CD4-positive, alpha-beta memory T cell (primary cell): ENCODE results near the gene SLC6A18. TPM values are rescaled to one million over a fixed set of nuclear protein-coding genes. Genes with fewer than 3 reads are reported as not detected.

Source experiments
- CTCF ChIA-PET: fragments of 350-600 bp; sonication (Branson Sonifier 250); formaldehyde crosslinking; loops from one replicate; lab custom pipeline; 2021; ENCODE audit warnings: inconsistent platforms; ENCODE audit not compliant: partially characterized antibody; lab: Charles Lee
- POLR2A ChIA-PET: fragments of 350-600 bp; sonication (Branson Sonifier 250); formaldehyde crosslinking; loops from one replicate; lab custom pipeline; 2021; ENCODE audit not compliant: partially characterized antibody; lab: Charles Lee
- DNase-seq, 5 donors: peaks; one replicate each; pipeline versions ENCODE4 v3.0.0 to v3.0.0-alpha.2; 2020 to 2022; ENCODE audit warnings: mixed read lengths in 1 of 5
- H3K27ac ChIP-seq: one replicate; pipeline ENCODE4 v1.7.0; 2013; ENCODE audit warnings: low read depth, low read length
- H3K27me3 ChIP-seq: 2 replicates; pipeline ENCODE4 v1.7.0; 2013; ENCODE audit warnings: mild to moderate bottlenecking, low read length, moderate library complexity; ENCODE audit not compliant: insufficient read depth
- H3K36me3 ChIP-seq: 2 replicates; pipeline ENCODE4 v1.7.0; 2013; ENCODE audit warnings: mild to moderate bottlenecking, low read length, moderate library complexity; ENCODE audit not compliant: insufficient read depth
- H3K4me1 ChIP-seq: 2 replicates; pipeline ENCODE4 v1.7.0; 2013; ENCODE audit warnings: mild to moderate bottlenecking, low read length, moderate library complexity; ENCODE audit not compliant: insufficient read depth
- H3K4me3 ChIP-seq, 2 donors: one replicate each; pipeline ENCODE4 v1.7.0; 2013; ENCODE audit warnings: low read length in 2 of 2, mild to moderate bottlenecking in 1 of 2
- H3K9me3 ChIP-seq, 2 donors: one replicate each; pipeline ENCODE4 v1.7.0; 2013; ENCODE audit warnings: low read length in 2 of 2, control low read depth in 1 of 2; ENCODE audit not compliant: control insufficient read depth in 1 of 2
- H3K27ac Mint-ChIP-seq, 7 donors: one replicate each; pipeline ENCODE4 v1.8.0; 2020 to 2021; ENCODE audit warnings: mixed read lengths in 7 of 7, mild to moderate bottlenecking in 6 of 7, inconsistent platforms in 3 of 7, moderate library complexity in 3 of 7
- H3K27me3 Mint-ChIP-seq, 2 donors: one replicate each; pipeline ENCODE4 v1.8.0; 2020 to 2021; ENCODE audit warnings: mixed read lengths in 2 of 2
- H3K36me3 Mint-ChIP-seq, 2 donors: one replicate each; pipeline ENCODE4 v1.8.0; 2020 to 2021; ENCODE audit warnings: mixed read lengths in 2 of 2, inconsistent platforms in 1 of 2, mild to moderate bottlenecking in 1 of 2
- H3K4me1 Mint-ChIP-seq, 4 donors: one replicate each; pipeline ENCODE4 v1.8.0; 2020 to 2021; ENCODE audit warnings: mixed read lengths in 4 of 4, mild to moderate bottlenecking in 1 of 4
- H3K4me3 Mint-ChIP-seq, 8 donors: one replicate each; pipeline ENCODE4 v1.8.0; 2020 to 2021; ENCODE audit warnings: mixed read lengths in 8 of 8, mild to moderate bottlenecking in 7 of 8, moderate library complexity in 6 of 8, inconsistent platforms in 3 of 8
- H3K9me3 Mint-ChIP-seq, 8 donors: one replicate each; pipeline ENCODE4 v1.8.0; 2020 to 2021; ENCODE audit warnings: mixed read lengths in 8 of 8, mild to moderate bottlenecking in 5 of 8, inconsistent platforms in 3 of 8, moderate library complexity in 1 of 8
- intact Hi-C: fragments of 100-400 bp; cut with micrococcal nuclease; formaldehyde crosslinking; loops from one replicate; pipeline ENCODE4 v1.15.1; 2023
- polyA plus RNA-seq, 2 donors: library from polyadenylated mRNA; unstranded; fragments of 300-500 nt; fragmentation: Illumina TruSeq; gene quantifications; one replicate each; pipeline ENCODE4 v1.2.3, GENCODE V29; 2021
- total RNA-seq, 2 experiments: library from RNA; stranded (reverse); gene quantifications; one replicate each; pipeline ENCODE4 v1.2.3, GENCODE V29; 2021

Gene SLC6A18
- total and polyA plus RNA-seq, 4 experiments from 2014 or later, result not detected

DNA sequence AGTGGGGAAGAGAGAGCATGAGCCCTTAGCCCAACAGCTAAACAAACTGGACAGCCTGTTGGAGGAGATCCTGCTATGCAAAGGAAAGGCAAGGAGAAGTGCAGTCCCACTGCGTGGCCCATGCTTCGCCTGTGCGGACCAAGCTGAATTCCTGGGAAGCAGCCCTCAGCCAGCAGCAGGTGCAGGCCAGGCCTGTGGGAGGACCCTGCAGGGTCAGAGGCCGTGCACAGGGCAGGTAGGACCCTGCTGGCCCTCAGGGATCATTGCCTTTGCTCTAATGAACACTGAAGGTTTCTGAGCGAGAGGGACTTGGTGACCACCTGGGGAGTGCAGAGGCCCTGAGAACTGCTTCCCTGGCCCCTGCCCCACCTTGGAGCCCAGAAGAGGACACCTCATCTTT lies 29.7 kb upstream of the SLC6A18 start:
- H3K27ac ChIP-seq, result no peak overlapping the region
- Mint-ChIP-seq H3K4me1 (no peaks in the 10 kb centered on the region), H3K36me3 (no peaks in the 10 kb centered on the region), H3K4me3 (no peak overlapping the region), H3K27me3 (peaks cover 6 to 11% of the 10 kb centered on the region in 2 donors), H3K9me3 (no peaks in the 10 kb centered on the region), H3K27ac (no peak overlapping the region)
- ChIA-PET POLR2A (no interaction called here), CTCF (no interaction called here)
- no peaks in the 10 kb centered on the region for H3K9me3 ChIP-seq
- no peaks in the 10 kb centered on the region for H3K27me3 ChIP-seq
- no peak overlapping the region for H3K4me3 ChIP-seq
- intact Hi-C loops, result no loop called here
- no peak for DNase-seq
- H3K36me3 ChIP-seq, result no peaks in the 10 kb centered on the region
- no peaks in the 10 kb centered on the region for H3K4me1 ChIP-seq

DNA sequence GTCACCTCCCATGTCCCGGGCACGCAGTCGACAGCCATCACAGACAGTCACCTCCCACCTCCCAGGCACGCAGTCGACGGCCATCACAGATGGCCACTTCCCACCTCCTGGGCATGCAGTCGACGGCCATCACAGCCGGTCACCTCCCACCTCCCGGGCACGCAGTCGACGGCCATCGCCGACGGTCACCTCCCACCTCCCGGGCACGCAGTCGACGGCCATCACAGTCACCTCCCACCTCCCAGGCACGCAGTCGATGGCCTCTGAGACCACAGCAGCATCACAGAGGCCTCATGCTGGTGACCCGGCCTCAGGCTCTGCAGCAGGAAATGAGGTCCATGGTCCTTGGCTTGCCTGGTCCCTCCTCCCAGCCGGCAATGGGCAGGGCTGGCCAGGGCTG lies 29.3 kb upstream of the SLC6A18 start:
- ChIA-PET CTCF (no interaction called here), POLR2A (no interaction called here)
- DNase-seq, result no peak
- H3K27ac Mint-ChIP-seq, result no peak overlapping the region
- H3K4me1 ChIP-seq, result no peaks in the 10 kb centered on the region
- peaks cover 2 to 6% of the 10 kb centered on the region in 2 donors for H3K27me3 Mint-ChIP-seq
- no peak overlapping the region for H3K4me3 ChIP-seq
- no peak overlapping the region for H3K27ac ChIP-seq
- H3K9me3 Mint-ChIP-seq, result no peaks in the 10 kb centered on the region
- H3K36me3 Mint-ChIP-seq, result no peaks in the 10 kb centered on the region
- H3K9me3 ChIP-seq, result no peaks in the 10 kb centered on the region
- H3K27me3 ChIP-seq, result no peaks in the 10 kb centered on the region
- H3K4me1 Mint-ChIP-seq, result no peaks in the 10 kb centered on the region
- no peaks in the 10 kb centered on the region for H3K36me3 ChIP-seq
- no peak overlapping the region for H3K4me3 Mint-ChIP-seq
- intact Hi-C loops, result no loop called here

DNA sequence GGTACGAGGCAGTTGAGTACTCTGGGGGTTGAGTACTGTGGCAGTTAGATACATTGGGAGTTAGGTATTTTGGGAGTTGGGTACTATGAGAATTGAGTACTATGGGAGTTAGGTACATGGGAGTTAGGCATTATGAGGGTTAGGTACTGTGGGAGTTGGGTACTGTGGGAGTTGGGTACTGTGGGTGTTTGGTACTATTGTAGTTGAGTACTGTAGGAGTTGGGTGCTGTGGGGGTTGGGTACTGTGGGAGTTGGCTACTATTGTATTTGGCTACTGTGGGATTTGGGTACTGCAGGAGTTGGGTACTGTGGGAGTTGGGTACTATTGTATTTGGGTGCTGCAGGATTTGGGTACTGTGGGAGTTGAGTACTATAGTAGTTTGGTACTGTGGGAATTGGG lies 28.6 kb upstream of the SLC6A18 start:
- Mint-ChIP-seq H3K4me3 (no peak overlapping the region), H3K9me3 (no peaks in the 10 kb centered on the region), H3K27ac (no peak overlapping the region), H3K4me1 (no peaks in the 10 kb centered on the region), H3K36me3 (no peaks in the 10 kb centered on the region), H3K27me3 (peaks cover 2 to 5% of the 10 kb centered on the region in 2 donors)
- no peak for DNase-seq
- POLR2A ChIA-PET, result no interaction called here
- CTCF ChIA-PET, result no interaction called here
- Histone ChIP-seq H3K27ac (no peak overlapping the region), H3K4me1 (no peaks in the 10 kb centered on the region), H3K9me3 (no peaks in the 10 kb centered on the region), H3K4me3 (no peak overlapping the region), H3K27me3 (no peaks in the 10 kb centered on the region), H3K36me3 (no peaks in the 10 kb centered on the region)
- intact Hi-C loops, result no loop called here

DNA sequence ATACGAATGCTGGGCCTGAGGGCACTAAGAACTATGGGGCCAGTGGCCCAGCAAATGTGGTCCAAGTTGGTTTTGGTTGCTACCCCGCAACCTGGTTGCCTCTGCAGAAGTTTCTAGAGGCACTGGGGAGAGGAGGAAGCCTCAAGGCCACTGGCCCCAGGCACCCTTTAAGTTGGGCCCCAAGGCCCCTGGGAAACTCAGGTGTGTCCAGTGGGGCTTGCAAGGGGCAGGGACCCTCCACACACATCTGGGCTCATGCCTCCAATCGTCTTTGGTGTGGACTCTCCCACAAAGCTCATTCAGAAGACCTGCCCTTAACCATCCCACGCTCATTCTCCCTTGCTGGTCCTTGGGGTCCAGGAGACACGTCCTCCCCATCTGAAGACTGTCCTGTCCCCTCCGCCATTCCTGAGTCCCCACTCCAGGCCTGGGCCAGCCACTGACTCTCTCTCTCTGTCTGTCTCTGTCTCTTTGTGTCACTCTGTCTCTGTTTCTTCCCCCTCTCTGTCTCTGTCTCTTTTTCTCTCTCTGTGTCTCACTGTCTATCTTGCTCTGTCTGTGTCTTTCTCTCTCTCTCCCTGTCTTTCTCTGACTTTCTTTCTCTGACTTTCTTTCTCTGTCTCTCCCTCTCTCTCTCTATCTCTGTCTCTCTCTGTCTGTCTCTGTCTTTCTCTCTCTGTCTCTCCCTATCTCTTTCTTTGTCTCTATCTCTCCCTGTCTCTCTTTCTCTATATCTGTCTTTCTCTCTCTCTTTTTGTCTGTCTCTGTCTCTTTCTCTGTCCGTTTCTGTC lies 27.1 kb upstream of the SLC6A18 start:
- Histone ChIP-seq H3K4me3 (no peak overlapping the region), H3K36me3 (no peaks in the 10 kb centered on the region), H3K4me1 (no peaks in the 10 kb centered on the region), H3K9me3 (no peaks in the 10 kb centered on the region), H3K27me3 (no peaks in the 10 kb centered on the region), H3K27ac (no peak overlapping the region)
- CTCF ChIA-PET, result no interaction called here
- Mint-ChIP-seq H3K36me3 (no peaks in the 10 kb centered on the region), H3K4me1 (no peaks in the 10 kb centered on the region), H3K4me3 (no peak overlapping the region), H3K27me3 (peaks cover 2 to 5% of the 10 kb centered on the region in 2 donors), H3K27ac (no peak overlapping the region), H3K9me3 (no peaks in the 10 kb centered on the region)
- intact Hi-C loops, result no loop called here
- POLR2A ChIA-PET, result no interaction called here
- DNase-seq, result peak in 1 of 5 donors; percentile 6

DNA sequence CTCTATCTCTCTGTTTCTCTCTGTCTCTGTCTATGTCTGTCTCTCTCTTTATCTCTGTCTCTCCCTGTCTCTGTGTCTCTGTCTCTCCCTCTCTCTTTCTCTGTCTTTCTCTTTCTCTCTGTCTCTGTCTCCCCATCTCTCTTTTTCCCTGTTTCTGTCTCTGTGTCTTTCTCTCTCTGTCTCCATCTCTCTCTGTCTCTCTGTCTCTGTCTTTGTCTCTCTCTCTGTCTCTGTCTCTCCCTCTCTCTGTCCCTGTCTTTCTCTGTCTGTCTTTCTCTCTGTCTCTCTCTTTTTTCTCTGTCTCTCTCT lies 25.9 kb upstream of the SLC6A18 start:
- H3K4me1 ChIP-seq, result no peaks in the 10 kb centered on the region
- H3K9me3 ChIP-seq, result no peaks in the 10 kb centered on the region
- no peak overlapping the region for H3K27ac Mint-ChIP-seq
- H3K9me3 Mint-ChIP-seq, result no peaks in the 10 kb centered on the region
- H3K4me3 Mint-ChIP-seq, result no peak overlapping the region
- no peak for DNase-seq
- intact Hi-C loops, result no loop called here
- H3K36me3 Mint-ChIP-seq, result no peaks in the 10 kb centered on the region
- no peaks in the 10 kb centered on the region for H3K4me1 Mint-ChIP-seq
- no peak overlapping the region for H3K27ac ChIP-seq
- ChIA-PET CTCF (no interaction called here), POLR2A (no interaction called here)
- peaks cover 2 to 4% of the 10 kb centered on the region in 2 donors for H3K27me3 Mint-ChIP-seq
- no peaks in the 10 kb centered on the region for H3K36me3 ChIP-seq
- H3K27me3 ChIP-seq, result no peaks in the 10 kb centered on the region
- no peak overlapping the region for H3K4me3 ChIP-seq

DNA sequence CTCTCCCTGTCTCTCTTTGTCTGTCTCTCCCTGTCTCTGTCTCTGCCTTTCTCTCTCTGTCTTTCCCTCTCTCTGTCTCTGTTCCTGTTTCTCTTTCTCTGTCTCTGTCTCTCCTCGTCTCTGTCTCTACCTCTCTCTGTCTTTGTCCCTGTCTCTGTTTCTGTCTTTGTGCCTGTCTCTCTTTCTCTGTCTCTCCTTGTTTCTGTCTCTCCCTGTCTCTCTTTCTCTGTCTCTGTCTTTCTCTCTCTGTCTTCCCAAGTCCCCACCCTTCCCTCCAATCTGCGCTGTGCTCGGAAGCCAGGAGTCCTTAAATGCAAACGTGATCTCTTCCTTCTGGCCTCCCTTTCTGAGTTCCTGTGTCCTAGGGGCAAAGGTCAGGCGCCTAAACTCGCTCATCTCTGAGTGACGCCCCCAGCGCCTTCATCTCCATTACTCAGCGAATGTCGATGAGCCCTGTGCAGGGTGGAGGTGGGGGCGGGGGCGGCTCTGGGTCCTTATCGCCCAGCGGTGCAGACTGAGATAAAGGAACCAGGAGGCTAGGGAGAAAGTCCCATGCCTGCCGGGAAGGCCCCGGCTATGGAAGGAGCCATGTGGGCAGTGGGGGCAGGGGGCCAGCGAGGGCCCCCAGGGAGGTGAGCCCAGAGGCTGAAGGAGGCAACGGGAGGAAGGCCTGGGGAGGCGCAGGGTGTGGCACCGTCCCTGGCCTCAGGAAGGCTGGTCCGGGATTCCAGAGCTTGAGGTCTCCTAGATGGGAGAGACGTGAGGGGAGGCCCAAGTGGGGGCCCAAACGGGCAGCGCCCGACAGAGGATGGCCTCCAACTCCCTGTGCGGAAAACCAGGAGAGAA lies 25.3 kb upstream of the SLC6A18 start:
- no peaks in the 10 kb centered on the region for H3K9me3 ChIP-seq
- no peaks in the 10 kb centered on the region for H3K4me1 Mint-ChIP-seq
- H3K27me3 ChIP-seq, result no peaks in the 10 kb centered on the region
- no peaks in the 10 kb centered on the region for H3K9me3 Mint-ChIP-seq
- CTCF ChIA-PET, result no interaction called here
- DNase-seq, result no peak
- no peak overlapping the region for H3K27ac ChIP-seq
- intact Hi-C loops, result no loop called here
- no peak overlapping the region for H3K4me3 Mint-ChIP-seq
- peaks cover 2% of the 10 kb centered on the region in 2 donors for H3K27me3 Mint-ChIP-seq
- no peaks in the 10 kb centered on the region for H3K4me1 ChIP-seq
- POLR2A ChIA-PET, result no interaction called here
- H3K36me3 ChIP-seq, result no peaks in the 10 kb centered on the region
- H3K36me3 Mint-ChIP-seq, result no peaks in the 10 kb centered on the region
- H3K27ac Mint-ChIP-seq, result no peak overlapping the region
- no peak overlapping the region for H3K4me3 ChIP-seq

DNA sequence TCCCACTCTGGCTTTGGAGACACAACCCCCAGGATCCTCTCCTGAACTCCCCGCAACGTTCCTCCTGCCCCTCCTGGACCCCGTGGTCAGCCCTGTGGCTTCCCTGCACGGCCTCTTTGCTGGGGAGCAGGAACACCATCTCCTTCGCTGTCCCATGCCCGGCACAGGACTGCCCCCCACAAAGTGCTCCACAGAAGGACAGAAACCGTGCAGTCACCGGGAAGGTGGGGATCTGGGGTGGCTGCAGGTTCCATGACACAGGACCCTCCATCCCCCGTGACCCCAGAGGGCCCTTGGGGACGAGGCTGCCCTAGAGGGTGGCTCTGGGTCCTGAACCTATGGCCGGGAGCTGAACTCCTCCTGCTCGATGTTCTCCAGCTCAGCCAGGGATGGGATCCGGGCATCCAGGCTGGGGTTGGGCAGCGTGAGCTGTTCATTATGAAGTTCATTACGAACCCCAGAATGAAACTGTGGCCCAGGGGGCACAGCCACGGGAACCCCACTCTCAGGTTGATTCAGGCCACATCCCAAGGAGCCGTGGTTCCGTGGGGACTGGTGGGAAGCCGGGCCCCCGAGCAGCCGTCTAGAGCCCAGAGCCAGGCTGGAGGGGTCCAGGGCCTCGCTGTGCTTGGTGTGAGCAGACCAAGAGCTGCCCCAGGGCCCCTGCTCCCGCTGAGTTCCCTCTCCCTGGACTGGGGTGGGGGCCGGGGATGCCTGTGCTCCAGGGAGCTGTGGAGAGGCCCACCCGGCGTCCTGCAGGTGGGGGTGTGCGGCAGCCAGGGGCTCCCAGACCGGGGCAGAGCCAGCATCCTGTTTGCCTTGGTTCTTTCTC lies 24.5 kb upstream of the SLC6A18 start:
- H3K27me3 ChIP-seq, result no peaks in the 10 kb centered on the region
- H3K4me3 ChIP-seq, result no peak overlapping the region
- intact Hi-C loops, result no loop called here
- H3K9me3 ChIP-seq, result no peaks in the 10 kb centered on the region
- ChIA-PET CTCF (no interaction called here), POLR2A (no interaction called here)
- H3K27ac Mint-ChIP-seq, result no peak overlapping the region
- no peaks in the 10 kb centered on the region for H3K36me3 Mint-ChIP-seq
- no peak for DNase-seq
- no peak overlapping the region for H3K27ac ChIP-seq
- H3K4me3 Mint-ChIP-seq, result no peak overlapping the region
- no peaks in the 10 kb centered on the region for H3K9me3 Mint-ChIP-seq
- no peaks in the 10 kb centered on the region for H3K4me1 Mint-ChIP-seq
- no peaks in the 10 kb centered on the region for H3K4me1 ChIP-seq
- H3K27me3 Mint-ChIP-seq, result peaks cover 2% of the 10 kb centered on the region in 2 donors
- no peaks in the 10 kb centered on the region for H3K36me3 ChIP-seq
